GM03348 (cell line): ENCODE measurements around the gene IFTAP.
A peak's percentile ranks its signal among the peaks of the same experiment; 100 is the strongest.

Experiments
- DNase-seq: peaks from one replicate; pipeline ENCODE4 v3.0.0; 2012; ENCODE audit warnings: low spot score

IFTAP gene

DNA sequence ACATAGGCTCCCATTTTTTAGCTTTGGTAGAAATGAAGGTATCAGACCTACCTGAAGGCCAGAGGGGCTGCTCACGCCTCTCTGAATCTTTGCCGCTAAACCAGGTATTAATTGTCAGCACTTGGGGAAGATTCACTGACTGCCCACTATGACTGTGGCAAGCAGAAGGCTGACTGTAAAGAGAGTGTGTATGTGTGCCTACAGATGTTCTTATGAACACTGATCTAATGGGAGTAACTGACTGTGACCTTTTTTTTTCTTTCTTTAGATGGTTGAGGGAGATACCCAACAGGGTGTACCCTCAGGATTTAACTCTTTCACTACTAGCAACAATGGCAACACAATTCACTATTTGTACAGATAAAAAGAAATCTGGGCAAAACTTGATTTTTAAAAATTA, 3.7 kb downstream of the IFTAP start, which contains the start of gene RAG2:
Gene RAG2 (minus strand): TSS at position 186 of the 400 bp plus-strand sequence. CDS start 4,068 bp downstream, outside the sequence.
- DNase-seq: no peak

DNA sequence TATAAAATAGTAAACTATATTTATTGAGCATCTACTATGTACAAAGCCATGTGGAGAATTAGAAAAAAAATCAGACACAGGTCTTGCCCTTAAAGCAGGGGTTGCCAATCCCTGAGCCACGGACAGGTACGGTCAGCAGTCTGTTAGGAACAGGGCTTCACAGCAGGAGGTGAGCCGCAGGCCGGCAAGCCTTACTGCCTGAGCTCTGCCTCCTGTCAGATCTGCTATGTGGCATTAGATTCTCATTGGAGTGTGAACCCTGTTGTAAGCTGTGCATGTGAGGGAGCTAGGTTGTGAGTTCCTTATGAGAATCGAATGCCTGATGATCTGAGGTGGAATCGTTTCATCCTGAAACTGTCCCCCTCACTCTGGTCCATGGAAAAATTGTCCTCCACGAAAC, 5.9 kb downstream of the IFTAP start:
- DNase-seq: no peak

DNA sequence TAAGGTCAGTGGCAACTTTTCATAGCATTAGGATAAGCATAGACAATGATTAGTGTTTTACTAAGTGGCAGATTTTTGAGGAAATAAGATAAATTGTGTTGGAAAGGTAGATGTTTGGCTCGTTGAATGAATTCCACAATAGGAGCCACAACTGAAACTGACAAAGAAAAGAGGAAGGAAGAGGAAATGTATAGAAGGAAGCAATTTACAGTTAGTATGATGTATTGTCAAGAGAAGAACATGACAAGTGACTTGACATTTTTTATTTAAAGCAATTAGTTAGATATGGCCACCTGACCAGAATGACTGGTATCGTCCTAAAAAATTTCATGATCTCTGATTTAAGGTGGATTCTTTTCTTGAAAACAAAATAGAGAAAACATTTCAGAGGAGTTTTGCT, 6.9 kb downstream of the IFTAP start:
- DNase-seq: no peak

DNA sequence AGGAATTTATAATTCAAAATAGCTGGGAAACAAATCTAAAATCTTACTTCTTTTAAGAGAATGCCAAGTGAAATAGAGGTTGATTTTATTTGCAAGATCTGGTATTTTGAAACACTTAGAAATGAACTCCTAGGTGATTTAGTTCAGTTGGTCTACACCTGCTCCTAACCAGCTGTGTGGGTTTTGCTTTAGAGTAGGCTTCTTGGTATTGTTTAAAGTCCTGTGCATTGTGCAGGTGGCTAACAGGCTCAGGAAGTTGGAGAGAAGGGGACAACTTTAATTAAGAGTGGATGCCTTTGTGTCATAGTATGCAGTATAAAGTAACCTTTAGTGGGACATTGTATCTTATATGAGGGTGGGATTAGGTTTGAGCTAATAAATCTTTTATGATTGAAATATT, 7.8 kb downstream of the IFTAP start:
- no peak for DNase-seq

DNA sequence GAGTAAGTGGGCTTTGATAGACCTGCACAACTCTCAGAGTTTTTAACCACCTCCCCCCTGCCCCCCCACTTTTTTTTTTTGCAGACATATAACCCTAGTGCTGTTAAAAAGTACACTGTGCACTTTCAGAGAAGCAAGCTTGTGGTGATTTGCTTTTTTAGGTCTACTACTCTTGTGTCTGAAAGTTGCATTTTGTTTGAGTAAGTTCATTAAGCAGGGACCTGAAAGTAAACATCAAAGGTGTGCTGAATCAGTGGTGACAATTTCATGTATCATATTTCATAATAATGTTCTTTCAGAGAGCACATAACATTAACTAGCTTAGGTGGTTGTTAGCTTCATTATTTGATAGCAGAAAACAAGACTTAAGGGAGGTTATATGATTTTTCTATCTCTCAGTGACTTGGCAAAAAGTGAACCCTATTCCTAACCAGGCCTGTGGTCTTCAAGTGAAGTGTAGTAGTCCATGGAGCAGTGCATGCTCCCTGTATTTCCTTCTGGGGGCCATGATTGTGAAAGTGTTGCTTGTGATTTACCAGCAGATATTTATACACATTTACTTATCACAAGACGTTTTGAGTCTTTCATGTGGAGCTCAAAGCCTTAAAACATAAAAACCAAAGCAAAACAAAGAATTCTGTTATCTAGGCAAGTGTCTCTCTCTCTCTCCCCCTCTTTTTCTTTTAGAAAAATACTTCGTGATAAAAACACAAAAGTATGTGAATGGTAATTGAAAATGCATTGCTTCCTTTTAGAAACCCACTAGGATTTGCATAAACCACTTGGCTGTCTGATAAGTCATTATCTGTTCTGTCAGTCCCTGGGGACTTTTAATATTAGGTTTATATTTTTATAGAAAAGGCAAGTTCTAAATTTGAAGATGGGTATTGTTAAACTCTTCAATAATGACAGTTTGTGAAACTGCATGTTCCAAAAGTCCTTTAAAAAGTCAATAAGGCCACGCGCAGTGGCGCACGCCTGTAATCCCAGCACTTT, 11.2 kb downstream of the IFTAP start:
- no peak for DNase-seq

DNA sequence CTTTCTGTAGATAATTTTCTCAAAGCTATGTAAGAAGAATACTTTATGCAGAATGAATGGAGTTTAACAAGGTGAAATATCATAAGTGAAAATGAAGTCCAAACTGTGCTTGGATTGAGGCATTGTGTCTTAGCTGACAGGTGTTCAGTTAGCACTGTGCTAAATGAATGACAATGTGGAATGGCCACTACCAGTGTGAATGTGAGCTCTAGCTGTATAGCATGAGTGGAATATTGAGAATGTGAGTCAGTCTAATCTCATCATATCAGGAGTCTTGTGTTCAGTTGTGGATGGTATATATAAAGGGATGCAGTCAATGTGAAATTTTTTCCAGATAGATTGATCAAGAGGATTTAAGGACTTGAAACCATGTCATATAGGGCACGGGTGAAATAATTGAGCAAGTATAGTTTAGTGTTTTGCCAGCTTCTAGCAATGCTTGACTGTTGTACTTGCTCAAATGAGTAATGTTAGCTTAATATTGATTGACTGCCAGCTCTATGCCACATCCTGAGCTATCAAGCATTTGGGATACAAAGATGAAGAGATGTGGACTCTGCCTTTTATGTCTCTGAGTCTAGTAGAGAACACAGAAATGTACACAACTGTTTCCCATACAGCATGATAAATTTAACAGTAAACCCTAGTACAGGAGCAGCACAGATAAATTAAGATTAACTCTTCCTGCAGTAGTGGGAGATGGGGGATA, 14.3 kb downstream of the IFTAP start:
- DNase-seq: no peak

DNA sequence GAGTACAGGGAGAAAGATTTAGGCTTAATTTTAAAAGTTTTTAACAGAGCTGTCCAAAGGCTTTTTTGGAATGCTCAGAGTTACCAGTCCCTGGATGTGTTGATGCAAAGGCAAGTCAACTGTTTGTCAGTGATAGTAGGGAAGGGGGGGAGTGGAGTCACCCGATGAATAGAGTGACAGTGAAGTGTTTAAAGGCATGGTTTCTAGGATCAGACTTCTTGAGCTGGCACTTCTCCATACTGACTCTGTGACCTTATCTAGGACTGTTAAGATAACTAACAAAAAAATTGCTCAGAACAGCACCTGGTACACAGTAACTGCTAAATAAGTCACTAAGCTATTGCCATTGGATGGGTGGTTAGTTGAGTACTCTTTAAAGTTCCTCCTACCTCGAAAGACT, 15.1 kb downstream of the IFTAP start:
- DNase-seq: no peak

DNA sequence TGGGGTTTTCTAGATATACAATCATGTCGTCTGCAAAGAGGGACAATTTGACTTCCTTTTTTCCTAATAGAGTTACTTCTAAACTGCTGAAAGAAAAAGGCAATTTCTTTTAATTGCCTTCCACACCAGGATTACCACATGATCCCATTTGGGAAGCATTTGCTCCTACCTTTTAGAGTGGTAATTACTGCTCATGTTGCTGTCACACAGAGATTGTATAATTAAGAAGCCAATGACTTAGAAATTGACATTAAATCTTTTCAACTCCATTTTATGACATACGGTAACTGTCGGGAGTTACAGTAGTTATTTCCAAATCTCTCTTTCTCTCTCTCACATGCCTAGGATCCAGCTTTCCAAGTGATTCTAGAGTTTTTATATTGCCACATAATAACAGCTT, 21.5 kb downstream of the IFTAP start:
- DNase-seq: no peak

DNA sequence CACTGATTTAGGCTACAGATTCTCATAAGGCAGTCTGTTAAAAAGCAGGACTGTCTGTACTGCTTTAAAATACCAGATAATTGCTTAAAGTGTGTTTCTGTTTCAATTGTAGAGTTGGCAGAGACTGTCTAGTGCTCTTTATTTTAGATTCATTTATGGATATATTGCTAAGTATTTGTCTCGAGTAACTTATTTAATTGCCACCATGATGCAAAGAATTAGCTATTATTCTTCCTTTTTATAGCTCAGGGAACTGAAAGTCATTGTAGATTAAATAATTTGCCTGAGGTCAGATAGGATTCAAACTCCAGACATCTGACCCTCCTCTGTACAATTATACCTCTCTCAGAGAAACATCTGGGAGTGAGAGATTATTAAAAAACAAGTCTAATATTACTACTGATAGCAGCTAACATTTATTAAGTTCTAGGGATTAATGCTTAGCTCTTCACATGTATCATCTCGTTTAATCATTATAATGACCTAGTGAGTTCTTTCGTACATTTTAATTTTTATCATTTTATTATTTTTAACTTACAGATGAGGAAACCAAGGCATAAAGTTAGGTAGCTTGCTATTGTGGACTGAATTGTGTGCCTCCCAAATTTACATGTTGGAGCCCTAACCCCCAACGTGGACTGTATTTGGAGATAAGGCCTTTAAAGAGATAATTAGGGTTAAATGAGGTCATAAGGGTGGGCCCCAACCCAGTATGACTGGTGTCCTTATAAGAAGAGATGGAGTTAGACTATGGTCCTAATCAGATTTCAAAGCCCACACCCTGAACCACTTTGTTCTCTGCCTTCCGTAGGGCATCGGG, 23.5 kb downstream of the IFTAP start:
- no peak for DNase-seq

DNA sequence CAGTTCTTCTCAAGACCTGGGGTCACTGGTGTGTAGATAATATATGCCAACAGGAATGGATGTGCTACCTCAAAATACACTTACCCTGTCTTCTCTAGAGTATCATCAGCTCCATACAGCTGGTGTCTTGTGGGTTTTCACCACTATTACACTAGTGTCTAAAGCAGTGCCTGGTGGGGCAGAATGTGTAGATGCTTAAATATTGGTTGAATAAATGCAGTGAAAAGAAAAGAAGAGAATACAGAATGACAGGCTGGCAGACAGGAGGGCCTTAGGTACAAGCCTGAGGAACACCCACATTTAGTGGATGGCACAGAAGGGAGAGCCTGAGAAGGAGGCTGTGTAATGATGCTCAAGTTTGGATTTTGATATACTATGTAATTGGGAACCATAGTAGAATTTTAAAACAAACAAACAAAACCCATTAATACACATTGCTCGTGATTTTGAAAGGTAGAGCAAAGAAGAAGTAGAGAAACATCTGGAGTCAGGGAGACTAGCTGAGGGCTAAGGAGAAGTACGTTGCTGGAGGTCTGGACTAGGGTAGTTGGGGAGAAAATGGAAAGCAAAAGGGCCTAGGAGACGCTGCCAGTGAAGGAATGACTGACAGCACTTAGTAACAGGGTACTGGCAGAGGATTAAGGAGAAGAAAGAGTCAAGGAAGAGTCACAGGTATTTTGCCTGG, 24.2 kb downstream of the IFTAP start:
- no peak for DNase-seq

DNA sequence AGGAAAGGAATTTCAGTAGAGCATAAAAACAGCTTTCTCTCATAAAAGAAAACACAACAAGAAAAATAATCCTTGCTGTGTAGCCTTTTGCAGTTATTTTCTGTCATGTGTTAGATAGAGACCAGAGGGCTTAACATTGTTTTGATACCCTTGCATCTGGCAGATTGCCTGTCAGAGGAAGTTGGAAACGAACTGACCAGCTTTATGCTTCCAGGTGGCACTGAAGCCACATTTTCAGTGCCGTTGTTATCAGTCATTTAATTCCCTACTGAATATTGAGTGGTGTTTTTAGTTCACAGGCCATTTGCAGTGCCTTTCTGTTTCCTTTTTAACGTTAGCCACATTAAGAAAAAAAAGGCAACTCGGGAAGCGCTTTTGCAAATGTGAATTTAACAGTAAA, 25.2 kb downstream of the IFTAP start:
- DNase-seq: no peak

DNA sequence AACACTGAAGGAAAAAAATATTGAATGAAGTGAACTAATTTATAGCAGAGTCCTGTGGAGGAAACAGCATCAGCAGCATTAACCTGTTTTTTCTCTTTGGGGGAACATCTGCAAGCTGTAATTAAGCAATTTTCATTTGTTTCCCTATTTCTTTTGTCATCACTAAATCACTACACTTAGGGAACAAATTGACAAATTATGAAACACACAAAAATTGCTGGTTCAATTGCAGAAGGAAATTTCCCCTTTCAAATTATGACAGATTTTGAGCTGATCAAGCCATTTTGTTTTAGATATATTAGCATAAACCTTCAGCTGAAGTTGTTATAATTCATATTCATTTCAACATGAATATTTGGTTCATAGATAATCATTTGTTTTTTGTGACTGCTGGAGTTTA, 25.9 kb downstream of the IFTAP start:
- no peak for DNase-seq

DNA sequence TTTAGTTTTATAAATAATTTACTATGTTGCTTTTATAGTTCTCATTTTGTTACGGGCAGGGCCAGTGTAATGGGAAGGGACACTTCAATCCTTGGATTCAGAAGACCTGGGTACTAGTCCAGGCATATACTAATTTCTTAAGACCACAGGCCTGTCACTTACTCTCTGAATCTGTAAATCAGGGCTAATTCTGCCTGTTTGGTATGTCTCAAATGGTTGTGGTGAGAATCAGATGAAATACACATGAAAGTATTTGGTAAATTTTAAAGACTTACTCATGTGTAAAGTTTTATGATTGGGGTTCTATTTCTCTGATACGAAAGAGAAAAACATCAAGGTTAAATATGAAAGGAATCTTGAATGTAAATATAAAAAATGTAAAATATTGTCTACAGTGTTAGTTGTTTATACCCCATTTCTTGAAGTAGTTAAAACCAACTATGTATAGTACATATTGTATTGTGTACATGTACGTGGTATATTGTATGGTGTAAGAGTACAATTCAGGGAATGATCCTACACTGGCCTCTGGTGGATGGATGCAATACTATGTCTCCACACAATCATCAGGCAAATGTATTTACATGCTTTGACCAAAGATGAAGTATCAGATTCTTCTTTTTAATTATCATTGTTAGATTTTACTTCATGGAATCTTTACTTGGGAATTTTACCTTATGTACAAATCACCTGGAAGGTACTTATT, 28.3 kb downstream of the IFTAP start:
- peak; percentile 9 for DNase-seq

DNA sequence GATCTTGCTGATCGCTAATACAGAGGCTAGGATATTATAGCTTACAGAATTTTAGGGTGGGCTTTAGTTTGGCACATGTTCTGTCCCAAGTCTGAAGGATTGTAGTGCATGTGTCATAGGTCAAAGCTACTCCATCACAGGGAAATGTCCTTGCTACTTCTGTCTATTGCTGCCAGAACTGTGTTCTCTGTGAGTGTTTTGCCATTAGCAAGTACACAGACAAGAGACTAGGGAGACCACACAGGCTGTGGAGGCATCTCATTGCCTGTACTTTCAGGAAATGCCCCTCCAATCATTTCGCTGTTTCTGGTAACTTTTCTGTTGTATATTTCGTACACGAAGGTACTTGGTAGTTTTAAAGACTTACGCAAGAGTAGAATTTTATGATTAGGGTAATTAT, 29.2 kb downstream of the IFTAP start:
- DNase-seq: no peak

DNA sequence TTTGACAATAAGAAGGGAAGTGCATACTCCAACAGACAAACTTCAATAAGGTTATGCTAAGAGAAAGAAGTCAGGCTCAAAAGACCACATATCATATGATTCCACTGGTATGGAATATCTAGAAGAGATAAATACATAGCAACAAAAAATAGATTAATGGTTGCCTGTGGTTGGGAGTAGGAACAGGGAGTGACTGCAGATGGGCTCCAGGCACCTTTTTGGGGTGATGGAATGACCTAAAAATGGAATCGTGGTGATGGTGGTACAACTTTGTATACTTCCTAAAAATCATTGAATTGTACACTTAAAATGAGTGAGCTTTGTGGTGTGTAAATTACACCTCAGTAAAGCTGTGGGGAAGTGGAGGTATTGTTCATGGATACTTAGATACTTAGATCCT, 32.7 kb downstream of the IFTAP start:
- no peak for DNase-seq

DNA sequence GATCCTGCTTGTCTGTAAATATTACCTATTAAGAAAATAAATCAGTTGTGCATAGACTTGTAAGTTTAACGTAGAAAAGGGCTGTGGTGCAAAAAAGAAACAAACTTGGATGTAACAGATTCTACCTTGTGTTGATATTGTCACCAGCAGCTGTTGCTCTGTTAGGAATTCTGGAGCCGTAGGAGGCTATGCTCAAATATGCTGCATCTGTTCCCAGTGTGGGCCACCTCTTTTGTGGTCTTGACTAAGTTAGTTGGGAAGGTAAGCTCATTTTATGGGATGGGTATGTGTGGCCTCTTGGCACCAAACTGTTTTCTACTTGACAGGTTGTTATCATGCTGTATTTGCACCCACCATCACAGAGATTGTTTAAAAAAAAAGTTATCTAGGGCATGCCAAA, 33.2 kb downstream of the IFTAP start:
- no peak for DNase-seq

DNA sequence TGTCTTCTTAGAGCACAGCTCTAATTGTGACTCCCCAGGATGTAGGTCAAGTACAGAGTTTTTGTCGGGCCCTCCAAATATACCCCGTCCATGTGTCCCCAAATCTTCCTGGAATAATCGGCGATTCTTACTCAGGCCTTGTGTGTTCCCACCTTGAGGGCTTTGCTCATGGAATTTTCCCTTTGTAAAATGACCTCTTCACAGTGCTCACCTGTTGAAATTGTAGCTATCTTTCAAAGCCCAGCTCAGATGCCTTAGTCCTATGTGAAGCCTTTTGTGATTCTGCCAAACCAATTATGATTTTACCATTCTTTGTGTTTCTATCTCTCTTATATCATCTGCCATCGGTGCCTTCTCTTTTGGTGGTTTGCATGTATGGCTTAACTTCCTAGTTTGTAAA, 33.8 kb downstream of the IFTAP start:
- DNase-seq: no peak

DNA sequence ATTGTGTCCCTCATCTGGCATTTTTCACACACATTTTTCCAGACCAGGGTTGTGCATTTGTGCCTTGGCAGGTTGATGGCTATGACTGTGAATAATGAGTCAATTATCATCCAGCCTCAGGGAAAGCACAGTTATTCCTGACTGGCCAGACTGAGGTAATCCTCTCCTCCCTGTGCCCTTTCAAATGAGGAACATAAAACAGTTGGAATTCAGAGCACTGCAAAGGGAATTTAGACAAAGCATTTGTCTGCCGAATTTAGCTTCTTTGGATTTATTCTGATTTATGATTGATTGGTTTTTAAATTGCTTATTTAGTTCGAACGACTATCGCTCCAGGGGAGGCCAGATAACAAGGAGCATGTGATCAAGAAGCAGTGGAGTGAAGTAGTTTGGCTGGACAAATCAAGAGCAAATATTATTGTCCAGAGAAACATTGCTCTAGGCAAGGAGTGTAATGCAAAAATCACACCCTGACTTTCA, 34.5 kb downstream of the IFTAP start:
- no peak for DNase-seq

DNA sequence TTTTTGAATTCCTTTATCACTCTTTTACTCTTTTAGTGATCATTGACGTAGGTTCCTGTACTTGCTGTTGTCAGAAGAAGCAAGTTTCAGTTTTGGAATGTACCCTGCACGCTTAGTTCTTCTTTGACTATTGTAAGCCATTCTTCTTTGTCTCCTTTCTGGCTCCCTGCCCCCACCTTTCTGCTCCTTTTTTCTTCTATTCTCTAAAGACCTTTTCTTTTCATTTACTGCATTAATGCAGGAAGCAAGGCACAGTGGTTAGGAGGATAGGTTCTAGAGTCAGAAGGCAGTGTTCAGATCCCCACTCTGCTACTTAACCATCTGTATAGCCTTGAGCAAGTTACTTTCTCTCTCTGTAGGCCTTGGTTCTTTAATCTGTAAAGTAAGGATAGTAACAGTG, 37.5 kb downstream of the IFTAP start:
- no peak for DNase-seq

DNA sequence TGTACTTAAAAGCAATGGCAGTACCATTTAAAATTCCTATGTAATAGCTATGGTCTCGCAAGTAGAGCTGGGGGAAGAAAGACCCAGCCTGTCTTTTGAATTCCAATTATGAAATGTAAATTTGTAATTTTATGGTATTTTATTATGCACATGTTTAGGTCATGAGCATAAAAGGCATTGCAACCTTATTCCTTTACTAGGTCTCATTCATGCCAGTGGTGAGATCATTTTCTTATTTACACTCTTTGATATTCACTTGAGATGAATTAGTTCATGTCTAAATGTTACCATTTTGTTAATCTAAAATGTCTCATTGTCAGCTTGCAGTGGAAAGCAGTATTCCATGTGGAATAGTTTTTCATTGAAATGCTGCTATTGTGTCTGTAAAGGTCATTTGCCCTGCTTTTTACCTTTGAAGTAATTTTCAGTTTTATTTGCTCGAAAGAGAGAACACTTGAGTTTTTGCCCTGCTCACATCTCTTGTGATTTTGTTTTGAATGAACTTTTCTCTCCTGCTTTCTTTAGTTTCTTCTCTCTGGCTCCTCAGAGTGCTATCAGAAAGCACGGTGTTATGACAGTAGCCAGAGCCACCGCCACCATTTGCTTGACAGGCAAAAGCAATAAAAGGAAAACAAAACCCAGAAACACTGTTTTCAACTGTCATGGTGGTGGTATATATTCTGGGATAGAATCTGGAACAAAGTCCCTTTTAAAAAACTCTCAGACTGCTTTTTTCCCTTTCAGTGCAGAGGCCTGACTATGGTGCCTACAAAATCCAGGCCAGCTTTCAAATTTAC, 41.0 kb downstream of the IFTAP start:
- DNase-seq: no peak
